HEK293 (cell line): ENCODE results near the gene CDO1.

Experiments used
- CTCF ChIA-PET: fragments of 350-600 bp; formaldehyde crosslinking; extraction: SDS; loops from one replicate; lab custom pipeline; 2021; ENCODE audit warnings: antibody characterized with exemption; lab: Yijun Ruan, JAX
- POLR2A ChIA-PET: fragments of 300-600 bp; formaldehyde crosslinking; extraction: SDS; loops from one replicate; lab custom pipeline; 2020; ENCODE audit warnings: antibody characterized with exemption, inconsistent platforms; lab: Yijun Ruan, JAX
- H3K27ac ChIP-seq: fragments of 200-500 bp; sonication (Bioruptor generic); 2 replicates; pipeline ENCODE4 v1.5.1; 2014; ENCODE audit warnings: low read depth, low read length, control low read depth, inconsistent platforms; ENCODE audit errors: extremely low read depth
- H3K36me3 ChIP-seq, 2 experiments: fragments of 200-500 bp in 1 of 2; sonication (Bioruptor generic) in 1 of 2; 1 replicate in 1 of 2; 2 replicates in 1 of 2; pipeline ENCODE4 v1.5.1; 2014 to 2017; ENCODE audit warnings: inconsistent platforms in 2 of 2, low read length in 2 of 2; ENCODE audit not compliant: control insufficient read depth in 2 of 2, insufficient read depth in 1 of 2
- H3K4me1 ChIP-seq: fragments of 200-500 bp; sonication (Bioruptor generic); 2 replicates; pipeline ENCODE4 v1.5.1; 2014; ENCODE audit warnings: mild to moderate bottlenecking, low read length, inconsistent platforms; ENCODE audit not compliant: control insufficient read depth, insufficient read depth
- H3K4me3 ChIP-seq: 2 replicates; pipeline ENCODE4 v1.5.1; 2011; ENCODE audit warnings: low read depth, mild to moderate bottlenecking, control low read depth, low read length, moderate library complexity
- H3K9me3 ChIP-seq: fragments of 200-500 bp; sonication (Bioruptor generic); 2 replicates; pipeline ENCODE4 v1.5.1; 2014; ENCODE audit warnings: low read depth, low read length, inconsistent platforms; ENCODE audit not compliant: control insufficient read depth, insufficient read depth
- TRIM28 ChIP-seq: IDR thresholded peaks from 2 replicates; pipeline ENCODE4 v1.6.1; 2011; ENCODE audit warnings: low read length, control low read depth, borderline replicate concordance
- ZBTB10 ChIP-seq: fragments of 450-650 bp; formaldehyde crosslinking; IDR thresholded peaks from 2 replicates; pipeline ENCODE4 v1.5.1; 2016; ENCODE audit warnings: missing biosample characterization, missing genetic modification characterization
- ZBTB11 ChIP-seq: fragments of 450-650 bp; formaldehyde crosslinking; conservative IDR thresholded peaks from 2 replicates; pipeline ENCODE4 v1.5.1; 2016; ENCODE audit warnings: low read depth, missing biosample characterization, missing genetic modification characterization
- ZBTB26 ChIP-seq: fragments of 450-650 bp; formaldehyde crosslinking; optimal IDR thresholded peaks from 2 replicates; pipeline ENCODE3; 2016; ENCODE audit warnings: missing biosample characterization, mild to moderate bottlenecking, missing genetic modification characterization
- ZNF23 ChIP-seq: fragments of 450-650 bp; formaldehyde crosslinking; IDR thresholded peaks from 2 replicates; pipeline ENCODE4 v1.5.1; 2016; ENCODE audit warnings: missing biosample characterization, missing genetic modification characterization, borderline replicate concordance
- ZNF274 ChIP-seq, 2 experiments: fragments of 200-500 bp in 1 of 2; fragments of 450-650 bp in 1 of 2; sonication (Bioruptor generic) in 1 of 2; formaldehyde crosslinking in 1 of 2; IDR thresholded peaks; 2 replicates each; pipeline versions ENCODE4 v1.5.1 to v1.6.1; 2014 to 2016; ENCODE audit warnings: borderline replicate concordance in 1 of 2, inconsistent platforms in 1 of 2, low read length in 1 of 2, missing biosample characterization in 1 of 2, missing genetic modification characterization in 1 of 2
- ZNF280C ChIP-seq: fragments of 450-650 bp; formaldehyde crosslinking; IDR thresholded peaks from 2 replicates; pipeline ENCODE4 v1.5.1; 2016; ENCODE audit warnings: missing biosample characterization, missing genetic modification characterization
- ZNF561 ChIP-seq: fragments of 450-650 bp; IDR thresholded peaks from 2 replicates; pipeline ENCODE4 v1.5.1; 2018; ENCODE audit warnings: missing biosample characterization, missing genetic modification characterization, borderline replicate concordance
- ZNF747 ChIP-seq: fragments of 450-650 bp; formaldehyde crosslinking; IDR thresholded peaks from 2 replicates; pipeline ENCODE4 v1.5.1; 2016; ENCODE audit warnings: missing biosample characterization, missing genetic modification characterization
- ZSCAN23 ChIP-seq: fragments of 450-650 bp; formaldehyde crosslinking; IDR thresholded peaks from 2 replicates; pipeline ENCODE4 v1.5.1; 2016; ENCODE audit warnings: missing biosample characterization, missing genetic modification characterization
- TF ChIP-seq, protein P1 (sequence below): fragments of 450-650 bp; formaldehyde crosslinking; IDR thresholded peaks from 2 replicates; pipeline ENCODE4 v1.5.1; 2016; ENCODE audit warnings: missing biosample characterization, missing genetic modification characterization
- TF ChIP-seq, protein P2 (sequence below): fragments of 450-650 bp; IDR thresholded peaks from 2 replicates; pipeline ENCODE4 v1.5.1; 2018; ENCODE audit warnings: missing biosample characterization, mild to moderate bottlenecking, missing genetic modification characterization
- TF ChIP-seq, protein P3 (sequence below): fragments of 450-650 bp; IDR thresholded peaks from 2 replicates; pipeline ENCODE4 v1.5.1; 2018; ENCODE audit warnings: missing biosample characterization, missing genetic modification characterization

The CDO1 gene

DNA sequence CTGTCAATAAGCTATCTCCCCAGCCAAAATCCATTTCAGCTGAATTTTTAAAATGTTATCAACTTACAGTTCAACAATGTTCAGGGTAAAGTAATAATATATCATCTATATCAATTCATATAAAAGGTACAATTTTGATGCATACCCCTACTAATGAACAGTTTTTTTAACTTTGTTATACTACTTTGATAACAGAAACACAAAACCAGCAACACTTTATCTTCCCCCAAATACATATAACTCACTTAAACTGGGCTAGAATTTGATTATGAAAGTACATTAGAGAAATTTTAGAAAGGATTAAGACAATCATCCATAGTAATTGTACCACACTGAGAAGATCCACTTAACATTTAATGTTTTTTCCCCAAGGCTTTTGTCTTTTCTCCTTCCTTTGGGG, 5.1 kb downstream of the CDO1 start:
- POLR2A ChIA-PET: no interaction called here
- no peak overlapping the region for H3K4me3 ChIP-seq
- H3K4me1 ChIP-seq: 0 out of 2 replicates have a peak, but pooled peaks cover 2% of the 10 kb centered on the region
- TF ChIP-seq ZNF747 (tag by site-specific recombination): no peak
- no peak for TF ChIP-seq ZSCAN23 (tag by site-specific recombination)
- no peak for TF ChIP-seq ZBTB26 (tag by site-specific recombination)
- no peak for TF ChIP-seq ZNF23
- no peak for TF ChIP-seq TRIM28
- no peak for TF ChIP-seq ZNF274 (IDR thresholded peaks at IDR 0.05; ENCODE audit: low read length)
- no peak for TF ChIP-seq ZNF274 (tag by site-specific recombination; IDR thresholded peaks at IDR 0.05; ENCODE audit: borderline replicate concordance)
- TF ChIP-seq, protein P1, sequence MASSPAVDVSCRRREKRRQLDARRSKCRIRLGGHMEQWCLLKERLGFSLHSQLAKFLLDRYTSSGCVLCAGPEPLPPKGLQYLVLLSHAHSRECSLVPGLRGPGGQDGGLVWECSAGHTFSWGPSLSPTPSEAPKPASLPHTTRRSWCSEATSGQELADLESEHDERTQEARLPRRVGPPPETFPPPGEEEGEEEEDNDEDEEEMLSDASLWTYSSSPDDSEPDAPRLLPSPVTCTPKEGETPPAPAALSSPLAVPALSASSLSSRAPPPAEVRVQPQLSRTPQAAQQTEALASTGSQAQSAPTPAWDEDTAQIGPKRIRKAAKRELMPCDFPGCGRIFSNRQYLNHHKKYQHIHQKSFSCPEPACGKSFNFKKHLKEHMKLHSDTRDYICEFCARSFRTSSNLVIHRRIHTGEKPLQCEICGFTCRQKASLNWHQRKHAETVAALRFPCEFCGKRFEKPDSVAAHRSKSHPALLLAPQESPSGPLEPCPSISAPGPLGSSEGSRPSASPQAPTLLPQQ (tag by site-specific recombination): no peak
- no peak for TF ChIP-seq ZBTB10 (tag by site-specific recombination)
- no peak for TF ChIP-seq ZNF561 (tag by site-specific recombination)
- TF ChIP-seq, protein P2, sequence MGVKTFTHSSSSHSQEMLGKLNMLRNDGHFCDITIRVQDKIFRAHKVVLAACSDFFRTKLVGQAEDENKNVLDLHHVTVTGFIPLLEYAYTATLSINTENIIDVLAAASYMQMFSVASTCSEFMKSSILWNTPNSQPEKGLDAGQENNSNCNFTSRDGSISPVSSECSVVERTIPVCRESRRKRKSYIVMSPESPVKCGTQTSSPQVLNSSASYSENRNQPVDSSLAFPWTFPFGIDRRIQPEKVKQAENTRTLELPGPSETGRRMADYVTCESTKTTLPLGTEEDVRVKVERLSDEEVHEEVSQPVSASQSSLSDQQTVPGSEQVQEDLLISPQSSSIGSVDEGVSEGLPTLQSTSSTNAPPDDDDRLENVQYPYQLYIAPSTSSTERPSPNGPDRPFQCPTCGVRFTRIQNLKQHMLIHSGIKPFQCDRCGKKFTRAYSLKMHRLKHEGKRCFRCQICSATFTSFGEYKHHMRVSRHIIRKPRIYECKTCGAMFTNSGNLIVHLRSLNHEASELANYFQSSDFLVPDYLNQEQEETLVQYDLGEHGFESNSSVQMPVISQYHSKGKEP: no peak
- no peak for TF ChIP-seq ZBTB11 (tag by site-specific recombination)
- TF ChIP-seq ZNF280C (tag by site-specific recombination): no peak
- TF ChIP-seq, protein P3, sequence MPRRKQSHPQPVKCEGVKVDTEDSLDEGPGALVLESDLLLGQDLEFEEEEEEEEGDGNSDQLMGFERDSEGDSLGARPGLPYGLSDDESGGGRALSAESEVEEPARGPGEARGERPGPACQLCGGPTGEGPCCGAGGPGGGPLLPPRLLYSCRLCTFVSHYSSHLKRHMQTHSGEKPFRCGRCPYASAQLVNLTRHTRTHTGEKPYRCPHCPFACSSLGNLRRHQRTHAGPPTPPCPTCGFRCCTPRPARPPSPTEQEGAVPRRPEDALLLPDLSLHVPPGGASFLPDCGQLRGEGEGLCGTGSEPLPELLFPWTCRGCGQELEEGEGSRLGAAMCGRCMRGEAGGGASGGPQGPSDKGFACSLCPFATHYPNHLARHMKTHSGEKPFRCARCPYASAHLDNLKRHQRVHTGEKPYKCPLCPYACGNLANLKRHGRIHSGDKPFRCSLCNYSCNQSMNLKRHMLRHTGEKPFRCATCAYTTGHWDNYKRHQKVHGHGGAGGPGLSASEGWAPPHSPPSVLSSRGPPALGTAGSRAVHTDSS (tag by site-specific recombination): no peak
- TF ChIP-seq, all 188 proteins: peak for 0
- peaks cover 0 to 3% of the 10 kb centered on the region in 2 experiments; a peak in 1 of 3 replicates for H3K36me3 ChIP-seq
- H3K9me3 ChIP-seq: no peaks in the 10 kb centered on the region
- CTCF ChIA-PET: no interaction called here
- H3K27ac ChIP-seq: no peak overlapping the region
